Activated T-cell treated with anti-CD3 and anti-CD28 coated beads for 24 hours (primary cell): ENCODE results near the gene NAXD.
"Not testable (repeated sequence)": the region's sequence is repeated elsewhere in the genome, so short reads cannot be mapped to it uniquely, and the experiment has no call there.

Source experiments
- DNase-seq: peaks from one replicate; pipeline ENCODE4 v3.0.0-alpha.2; 2020; ENCODE audit warnings: low read depth

Gene NAXD

DNA sequence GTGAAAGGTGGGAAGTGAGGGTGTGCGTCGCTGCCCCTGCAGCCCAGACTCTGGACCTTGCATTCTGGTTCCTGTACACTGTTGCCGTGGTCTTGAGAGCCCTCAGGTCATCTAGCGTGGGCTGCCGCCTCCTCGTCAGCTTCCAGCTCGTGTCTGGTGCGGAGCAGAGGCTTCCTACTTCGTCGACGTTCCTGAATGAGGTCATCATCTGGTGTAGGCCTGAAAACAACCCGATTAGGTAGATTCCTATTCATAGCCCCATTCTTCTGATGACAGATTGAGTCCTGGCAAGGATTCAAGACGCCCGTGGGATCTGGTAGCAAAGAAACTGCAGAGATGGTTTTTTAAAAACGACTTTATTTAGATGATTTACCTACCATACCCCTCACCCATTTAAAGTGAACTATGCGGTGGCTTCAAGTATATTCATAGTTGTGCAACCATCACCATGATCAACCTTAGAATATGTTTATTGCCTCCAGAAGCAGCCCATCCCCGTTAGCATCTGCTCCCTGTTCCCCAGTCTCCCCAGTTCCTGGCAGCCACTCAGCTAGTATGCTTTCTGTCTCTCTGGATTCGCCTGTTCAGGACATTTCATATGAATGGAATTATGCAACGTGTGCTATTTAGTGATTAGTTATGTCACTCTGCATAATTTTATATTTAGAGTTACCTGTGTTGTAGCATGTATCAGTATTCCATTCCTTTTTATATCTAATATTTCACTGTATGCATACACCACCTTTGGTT, 13.8 kb downstream of the NAXD start:
- no peak for DNase-seq

DNA sequence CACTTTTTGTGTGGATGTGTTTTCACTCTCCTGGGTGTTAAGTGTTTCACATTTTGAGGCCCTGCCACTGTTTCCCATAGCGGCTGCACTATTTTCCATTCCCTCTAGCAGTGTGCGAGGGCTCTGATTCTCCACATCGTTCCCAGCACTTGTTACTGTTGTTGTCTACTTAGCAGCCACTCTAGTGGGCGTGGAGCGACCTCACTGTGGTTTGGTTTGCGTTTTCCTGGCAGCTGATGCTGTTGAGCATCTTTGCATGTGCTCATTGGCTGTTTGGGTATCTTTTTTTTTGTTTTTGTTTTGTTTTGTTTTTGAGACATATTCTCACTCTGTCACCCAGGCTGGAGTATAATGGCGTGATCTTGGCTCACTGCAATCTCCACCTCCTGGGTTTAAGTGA, 14.4 kb downstream of the NAXD start:
- DNase-seq = no peak

DNA sequence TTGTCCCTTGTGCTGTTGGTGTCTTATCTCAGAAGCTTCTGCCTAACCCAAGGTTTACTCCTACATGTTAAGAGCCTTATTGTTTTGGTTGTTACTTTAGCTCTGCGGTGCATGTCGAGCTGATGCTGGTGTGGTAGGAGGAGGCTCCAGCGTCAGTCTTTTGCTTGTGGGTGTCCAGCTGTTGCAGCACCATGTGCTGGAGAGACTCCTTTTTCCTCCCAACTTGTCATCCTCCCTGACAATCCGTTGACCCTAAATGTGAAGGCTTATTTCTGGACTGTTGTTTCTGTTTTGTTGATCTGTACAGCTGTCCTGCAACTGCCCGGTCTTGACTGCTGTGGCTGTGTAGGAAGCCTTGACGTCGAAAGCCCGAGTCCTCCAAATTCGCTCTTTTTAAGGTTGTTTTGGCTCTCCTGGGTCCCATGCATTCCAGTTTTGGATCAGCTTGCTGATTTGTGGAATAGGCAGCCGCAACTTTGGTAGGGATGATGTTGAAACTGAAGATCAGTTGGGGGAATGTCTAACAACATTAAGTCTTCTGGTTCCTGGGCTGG, 15.3 kb downstream of the NAXD start:
- no peak for DNase-seq

DNA sequence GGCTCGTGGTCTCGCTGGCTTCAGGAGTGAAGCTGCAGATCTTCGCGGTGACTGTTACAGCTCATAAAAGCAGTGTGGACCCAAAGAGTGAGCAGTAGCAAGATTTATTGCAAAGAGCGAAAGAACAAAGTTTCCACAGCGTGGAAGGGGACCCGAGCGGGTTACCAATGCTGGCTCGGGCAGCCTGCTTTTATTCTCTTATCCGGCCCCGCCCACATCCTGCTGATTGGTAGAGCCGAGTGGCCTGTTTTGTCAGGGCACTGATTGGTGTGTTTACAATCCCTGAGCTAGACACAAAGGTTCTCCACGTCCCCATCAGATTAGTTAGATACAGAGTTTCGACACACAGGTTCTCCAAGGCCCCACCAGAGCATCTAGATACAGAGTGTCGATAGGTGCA, 16.9 kb downstream of the NAXD start:
- DNase-seq = not testable (repeated sequence)

DNA sequence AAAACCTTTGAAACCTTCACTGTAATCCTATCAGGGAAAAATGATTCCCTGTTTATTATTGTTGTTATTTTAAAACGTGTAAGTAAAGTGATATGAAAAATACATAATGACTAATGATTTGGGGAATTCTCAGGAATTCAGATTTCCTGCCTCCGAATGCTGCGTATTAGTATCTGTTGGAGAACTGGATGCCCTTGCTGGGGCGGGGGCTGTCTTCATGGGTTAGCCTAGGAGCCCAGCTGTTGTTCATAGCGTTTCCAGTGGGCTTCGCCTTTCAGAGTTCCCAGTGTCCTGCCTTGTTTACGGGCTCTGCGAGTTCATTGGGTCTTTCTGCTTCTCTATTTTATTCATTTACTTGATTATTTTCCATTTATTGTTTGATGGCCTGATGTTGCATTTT, 18.4 kb downstream of the NAXD start:
- no peak for DNase-seq

DNA sequence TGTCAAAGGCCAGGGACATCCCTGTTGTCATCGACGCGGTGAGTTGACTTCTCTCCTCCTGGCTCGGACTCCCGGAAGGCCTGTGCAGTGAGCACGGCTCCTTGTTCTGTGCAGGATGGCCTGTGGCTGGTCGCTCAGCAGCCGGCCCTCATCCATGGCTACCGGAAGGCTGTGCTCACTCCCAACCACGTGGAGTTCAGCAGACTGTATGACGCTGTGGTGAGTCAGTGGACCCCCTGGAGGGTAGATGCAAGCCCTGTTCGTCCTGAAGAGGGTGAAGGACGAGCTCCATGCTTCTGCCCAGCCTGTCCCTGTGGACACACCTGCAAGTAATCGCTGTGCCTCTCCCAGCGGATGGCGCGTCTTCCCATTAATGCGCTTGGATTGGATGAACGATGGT, 19.2 kb downstream of the NAXD start:
- DNase-seq = no peak

DNA sequence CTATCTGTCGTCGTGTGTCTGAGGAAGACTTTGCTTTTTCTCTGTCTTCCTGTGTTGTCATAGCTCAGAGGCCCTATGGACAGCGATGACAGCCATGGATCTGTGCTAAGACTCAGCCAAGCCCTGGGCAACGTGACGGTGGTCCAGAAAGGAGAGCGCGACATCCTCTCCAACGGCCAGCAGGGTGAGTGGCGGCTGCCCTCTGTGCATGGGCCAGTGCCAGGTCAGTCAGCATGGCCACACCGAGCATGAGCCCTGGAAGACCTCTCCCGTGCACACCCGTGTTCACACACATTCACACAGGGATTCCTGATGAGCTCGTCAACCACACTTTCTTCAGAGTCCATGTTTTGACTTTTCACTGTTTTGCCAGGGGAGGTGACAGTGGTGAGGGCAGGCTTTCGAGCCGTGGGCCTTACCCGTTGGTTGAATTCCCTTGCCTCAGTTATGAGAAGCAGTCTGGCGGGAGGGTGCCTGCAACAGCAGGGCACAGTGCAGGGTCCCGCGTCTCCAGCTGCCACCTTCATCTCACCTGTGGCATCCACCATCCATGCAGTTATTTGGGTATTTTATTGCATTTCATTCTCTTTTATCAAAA, 20.2 kb downstream of the NAXD start:
- DNase-seq = no peak

DNA sequence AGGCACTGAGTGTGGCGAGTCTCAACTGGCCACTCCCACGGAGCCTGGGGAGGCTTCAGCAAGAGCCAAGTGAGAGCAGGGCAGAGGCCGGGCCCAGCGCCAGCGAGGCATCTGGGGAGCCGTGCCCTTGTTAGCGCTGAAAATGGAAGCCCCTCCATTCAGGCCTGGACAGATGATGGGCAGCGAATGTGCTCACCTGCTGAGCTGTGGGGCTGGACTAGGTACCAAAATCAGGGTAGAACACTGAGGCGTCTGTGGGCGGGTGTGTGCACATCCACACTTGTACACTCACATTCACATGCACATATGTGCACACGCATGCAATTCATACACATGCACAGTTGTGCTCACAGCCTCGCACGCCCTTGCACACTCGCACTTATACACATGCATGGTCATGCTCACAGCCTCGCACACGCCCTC, 20.7 kb downstream of the NAXD start:
- DNase-seq = no peak

DNA sequence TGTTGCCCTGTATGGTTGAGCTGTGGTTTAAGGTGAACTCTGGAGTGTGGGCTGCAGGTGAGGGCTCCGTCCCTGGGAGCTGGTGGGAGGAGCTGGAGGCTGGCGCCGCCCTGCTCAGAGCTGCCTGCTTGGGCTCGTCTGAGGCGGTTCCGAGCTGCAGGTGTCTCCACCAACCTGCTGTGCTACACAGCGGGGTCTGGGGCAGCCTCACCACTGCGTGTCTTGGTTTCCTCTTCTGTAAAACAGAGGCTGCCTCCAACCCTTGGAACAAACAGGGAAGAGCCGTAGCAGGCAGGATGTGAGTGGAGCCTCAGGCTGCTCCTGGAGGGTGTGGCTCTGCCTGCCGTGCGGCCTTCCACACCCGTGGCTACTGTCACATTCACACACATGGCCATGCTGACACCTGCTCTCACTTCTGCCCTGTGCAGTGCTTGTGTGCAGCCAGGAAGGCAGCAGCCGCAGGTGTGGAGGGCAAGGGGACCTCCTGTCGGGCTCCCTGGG, 21.4 kb downstream of the NAXD start:
- no peak for DNase-seq

DNA sequence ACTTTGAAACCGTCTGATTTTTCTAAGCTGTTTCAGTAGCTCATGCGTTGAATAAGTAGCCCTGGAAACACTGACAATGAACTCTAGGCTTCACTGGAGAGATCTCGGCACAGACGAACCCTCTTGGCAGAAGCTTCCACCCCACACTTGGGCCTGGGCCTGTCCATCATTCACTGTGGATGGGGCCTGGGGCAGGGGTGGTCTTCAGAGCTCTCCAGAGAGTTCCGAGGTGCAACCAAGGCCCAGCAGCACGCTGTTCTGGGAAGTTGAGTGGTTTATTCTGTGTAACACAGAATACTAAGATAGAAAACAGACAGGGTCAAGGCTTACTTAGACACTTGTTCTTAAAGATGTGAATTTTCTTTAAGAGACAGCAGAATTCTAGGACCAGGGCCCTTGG, 21.9 kb downstream of the NAXD start:
- no peak for DNase-seq

DNA sequence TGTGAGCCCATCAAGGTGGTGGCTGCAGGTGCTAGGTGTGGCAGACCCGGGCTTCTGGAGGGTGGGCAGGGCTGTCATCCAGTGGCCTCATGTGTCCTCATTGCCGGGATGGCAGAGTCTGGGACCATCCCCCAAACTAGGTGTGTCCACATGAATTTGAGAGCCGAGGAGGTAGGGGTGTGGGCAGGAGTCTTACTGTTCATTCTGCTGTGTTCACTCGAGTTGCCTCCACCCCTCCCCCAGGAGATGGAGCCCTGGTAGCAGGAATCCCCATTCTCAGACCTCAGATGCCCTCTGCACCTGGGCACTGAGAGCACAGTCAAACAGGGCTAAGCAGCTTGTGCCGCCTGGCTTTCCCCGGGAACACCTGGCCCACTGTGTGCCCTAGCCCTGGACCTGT, 22.4 kb downstream of the NAXD start:
- DNase-seq = no peak

DNA sequence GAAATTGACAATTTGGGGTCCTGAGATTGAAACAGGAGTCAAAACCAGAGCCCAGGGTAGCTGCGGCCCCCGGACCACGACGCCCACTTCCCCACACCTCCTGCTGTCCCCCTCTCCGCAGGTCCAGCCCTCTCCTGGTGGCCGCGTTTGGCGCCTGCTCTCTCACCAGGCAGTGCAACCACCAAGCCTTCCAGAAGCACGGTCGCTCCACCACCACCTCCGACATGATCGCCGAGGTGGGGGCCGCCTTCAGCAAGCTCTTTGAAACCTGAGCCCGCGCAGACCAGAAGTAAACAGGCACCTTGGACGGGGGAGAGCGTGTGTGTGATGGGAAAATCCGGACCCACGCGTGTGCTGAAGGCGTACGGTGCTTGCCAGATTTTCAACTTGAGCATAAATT, 22.9 kb downstream of the NAXD start:
- DNase-seq = no peak

DNA sequence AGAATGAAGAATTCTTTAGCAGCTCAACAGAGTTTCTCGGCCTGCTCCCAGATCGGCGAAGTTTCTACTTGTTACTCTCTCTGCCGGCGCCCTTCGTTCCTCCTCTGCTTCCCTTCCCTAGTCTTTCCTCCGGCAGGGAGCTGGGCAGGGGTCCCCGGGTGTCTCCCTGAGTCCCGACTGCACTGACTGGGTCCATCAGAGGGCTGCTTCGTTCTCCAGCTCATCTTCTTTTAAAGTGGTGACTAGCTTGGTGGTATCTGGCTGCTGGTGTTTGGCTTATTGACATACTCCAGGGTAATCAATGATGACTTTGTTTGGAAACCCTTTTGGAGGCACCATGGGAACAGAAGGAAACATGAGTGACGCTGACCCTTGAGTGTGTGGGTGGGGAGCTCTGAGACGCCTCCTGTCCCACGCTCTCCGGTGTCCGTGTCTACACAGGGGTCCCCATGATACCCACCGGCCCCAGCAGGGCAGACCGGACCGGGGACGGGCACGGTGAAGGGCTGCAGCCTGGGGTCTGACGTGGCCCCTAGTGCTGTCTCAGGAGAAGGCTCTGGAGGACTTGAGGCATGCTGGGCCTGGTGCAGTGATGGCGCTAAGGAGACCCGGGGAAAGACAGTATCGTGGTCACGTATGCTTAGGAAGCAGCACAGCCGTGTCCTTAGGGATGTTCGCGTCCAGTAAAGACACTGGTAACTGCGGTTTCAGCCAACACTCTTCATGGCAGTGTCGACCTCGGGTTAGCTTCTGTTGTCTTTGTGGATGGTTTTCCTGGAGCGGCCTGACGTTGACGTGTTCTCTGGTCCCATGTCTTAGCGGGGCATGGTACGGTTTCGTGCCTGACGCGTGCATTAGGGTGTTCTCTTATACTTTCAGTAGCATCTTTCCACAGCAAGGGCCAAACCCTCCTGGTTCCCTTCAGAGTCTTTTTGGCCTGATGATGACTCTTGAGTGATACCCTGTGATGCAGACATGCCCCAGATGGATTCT, 23.8 kb downstream of the NAXD start:
- no peak for DNase-seq

DNA sequence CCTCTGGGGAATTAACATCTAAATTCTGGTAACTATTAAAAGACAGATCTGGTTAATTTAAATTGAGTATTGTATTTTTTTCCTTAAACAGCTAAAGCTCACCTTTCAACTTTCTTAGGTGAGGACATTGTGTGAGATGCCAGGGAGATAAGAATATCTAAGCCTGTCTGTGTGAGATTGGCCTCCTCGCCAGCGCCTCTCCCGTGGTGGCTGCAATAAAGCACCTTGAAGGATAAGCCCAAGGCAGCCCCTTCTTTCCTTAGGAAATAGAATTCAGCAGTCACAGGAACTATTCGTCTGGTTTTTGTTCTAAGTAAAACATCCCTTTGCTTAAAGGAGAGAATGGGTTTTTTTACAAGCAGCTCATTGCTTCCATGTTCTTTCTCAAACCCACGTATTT, 24.6 kb downstream of the NAXD start:
- DNase-seq = no peak

DNA sequence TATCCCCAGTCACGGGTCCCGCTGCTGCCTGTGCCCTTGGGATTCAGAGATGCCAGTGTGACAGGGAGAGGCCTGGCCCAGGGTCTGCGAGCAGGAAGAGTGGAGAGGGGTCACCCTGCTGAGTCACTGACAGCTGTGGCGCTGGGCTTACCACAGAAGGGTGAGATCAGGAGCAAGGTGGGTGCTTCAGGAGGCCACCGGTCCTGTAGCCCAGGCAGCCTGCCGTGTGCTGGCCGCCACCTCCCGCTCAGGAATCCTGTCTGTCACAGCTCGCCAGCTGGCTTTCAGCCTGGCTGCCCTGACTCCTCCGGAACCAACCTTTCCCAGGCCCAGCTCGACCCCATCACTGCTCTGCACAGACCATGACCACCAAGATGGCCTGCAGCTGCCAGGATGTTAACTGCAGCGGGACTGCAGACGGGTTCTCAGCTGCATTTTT, 25.3 kb downstream of the NAXD start:
- DNase-seq = no peak

DNA sequence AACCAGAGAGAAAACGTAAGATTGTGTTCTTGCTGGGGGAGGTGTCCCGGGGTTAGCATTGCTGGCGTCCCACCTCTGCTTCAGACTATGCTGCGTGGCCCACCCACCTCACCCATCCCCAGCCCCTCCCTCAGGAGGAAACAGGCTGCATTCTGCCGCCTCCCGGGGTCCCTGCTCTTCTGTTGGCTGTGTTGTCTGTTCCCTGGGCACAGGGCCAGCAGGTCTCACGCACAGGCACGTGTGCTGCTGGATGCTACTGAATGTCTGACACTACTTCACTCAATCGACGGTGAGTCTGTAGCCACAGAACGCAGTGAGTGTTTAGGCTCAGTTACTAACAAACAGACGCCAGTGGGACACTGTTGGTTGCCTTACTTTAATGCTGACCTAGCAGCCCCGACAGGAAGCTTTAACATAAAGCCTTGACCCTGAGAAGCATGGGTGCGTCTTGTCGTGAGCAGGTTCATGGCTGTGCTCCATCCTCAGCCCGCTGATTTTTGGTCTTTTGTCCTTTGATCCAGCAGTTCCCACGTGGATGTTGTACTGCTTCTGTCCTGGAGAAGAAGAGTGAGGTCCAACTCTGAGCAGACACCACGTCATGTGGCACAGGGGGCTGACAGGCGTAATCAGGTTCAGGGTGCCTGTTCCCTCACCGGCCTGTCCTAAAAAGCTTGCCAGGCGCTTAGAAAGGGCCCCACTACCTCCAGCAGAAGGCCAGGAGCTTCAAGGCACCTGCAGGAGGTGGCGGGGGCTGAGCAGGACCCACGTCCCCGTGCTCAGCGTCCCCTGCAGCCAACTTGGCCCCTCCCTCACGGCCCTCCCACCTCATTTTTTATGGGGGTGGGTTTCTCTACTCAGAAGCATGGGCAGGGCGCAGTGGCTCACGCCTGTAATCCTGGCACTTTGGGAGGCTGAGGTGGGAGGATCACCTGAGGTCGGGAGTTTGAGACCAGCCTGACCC, 26.0 kb downstream of the NAXD start:
- DNase-seq = no peak

DNA sequence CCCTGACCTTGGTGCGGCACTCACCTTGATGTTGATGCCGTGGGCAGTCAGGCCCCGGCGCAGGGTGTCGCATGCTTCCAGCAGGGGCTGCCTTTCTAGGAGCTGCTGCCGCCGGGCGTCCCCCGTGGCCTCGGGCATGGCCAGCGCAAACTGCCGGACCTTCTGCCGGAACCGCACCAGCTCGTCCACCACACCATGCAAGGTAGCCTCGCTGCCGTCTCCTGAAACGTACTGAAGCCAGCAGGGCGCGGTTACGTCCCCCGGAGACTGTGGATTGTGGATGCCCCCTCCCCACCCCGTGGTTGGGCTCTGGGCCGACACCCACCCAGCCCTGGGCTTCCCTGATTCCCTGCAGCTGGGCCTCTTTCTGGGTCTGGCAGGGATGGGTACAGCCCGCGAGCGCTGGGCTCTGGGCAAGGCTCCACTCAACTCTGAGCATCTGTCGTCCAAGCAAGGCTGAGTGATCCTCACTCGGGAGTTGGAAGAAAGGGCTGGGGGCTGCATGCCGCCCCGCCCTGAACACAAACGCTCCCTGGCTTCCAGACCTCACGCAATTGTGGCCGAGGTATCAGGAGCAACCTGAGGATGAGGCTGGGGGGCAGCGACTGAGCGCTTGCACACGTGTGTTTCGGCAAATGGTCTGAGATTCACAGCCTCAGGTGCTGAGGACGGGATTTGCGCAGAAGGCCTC, 27.1 kb downstream of the NAXD start:
- DNase-seq = no peak

DNA sequence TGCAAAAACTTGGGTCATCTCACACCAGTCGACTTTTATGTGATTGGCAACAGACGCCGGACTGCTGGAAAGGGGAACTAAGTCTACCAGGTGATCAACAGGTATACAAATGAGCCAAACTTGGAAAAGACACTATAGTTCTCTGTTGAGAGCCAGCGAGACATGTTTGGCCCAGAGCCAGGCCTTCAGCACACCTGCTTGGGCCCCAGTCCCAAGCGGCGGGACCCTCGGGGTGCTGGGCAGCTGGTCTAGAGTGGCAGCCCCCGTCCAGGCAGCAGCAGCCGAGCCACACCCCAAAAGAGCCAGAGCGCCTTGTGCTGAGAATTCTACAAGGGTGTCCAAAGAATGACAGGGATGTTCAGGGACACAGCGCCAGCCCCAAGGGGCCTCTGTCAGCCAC, 28.0 kb downstream of the NAXD start:
- DNase-seq = no peak

DNA sequence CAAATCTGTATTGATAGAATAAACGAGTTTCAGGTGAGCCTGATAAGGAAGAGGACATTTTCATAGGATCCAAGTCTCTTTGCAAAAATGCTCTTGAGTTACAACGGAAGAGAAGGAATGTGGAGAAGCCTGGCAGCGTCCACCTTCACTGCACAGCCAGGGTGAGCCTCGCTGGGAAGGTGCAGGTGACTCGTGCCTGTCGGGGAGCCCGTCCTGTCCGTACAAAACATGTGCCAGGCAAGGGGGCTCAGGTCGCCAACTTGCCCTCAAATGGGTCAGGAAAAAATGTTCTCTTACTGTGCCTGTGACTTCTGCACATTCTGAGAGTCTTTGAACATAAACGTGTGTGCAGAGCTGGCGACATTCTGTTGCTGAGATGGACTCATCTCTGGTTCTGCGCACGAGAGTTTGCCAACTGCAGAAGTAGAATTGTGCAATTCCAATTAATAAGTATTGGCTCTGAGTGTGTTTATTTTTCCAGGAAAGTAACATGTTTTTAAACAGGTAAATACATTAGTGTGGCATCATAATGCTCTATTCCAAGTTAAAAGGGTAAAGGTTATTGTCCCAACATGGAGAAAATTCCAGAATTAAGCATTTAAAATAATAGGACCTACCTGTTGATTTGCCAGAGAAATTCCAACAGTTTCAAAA, 28.6 kb downstream of the NAXD start:
- DNase-seq = no peak
